ENCODE results near the gene DTD1.

DTD1 gene

GRCh38 chr20:18571009-18571408 is 16.8 kb upstream of the DTD1 start:
- Histone ChIP-seq H2AFZ (ENCODE audit: low read length) (no peak overlapping the region), H3F3A (ENCODE audit: low read depth) (no peaks in the 10 kb centered on the region), H3K9me2 (replicated peaks; ENCODE audit: low read depth, low read length) (no peaks in the 10 kb centered on the region), H3K9me3 (ENCODE audit: insufficient read depth, low read depth, low read length) (no peaks in the 10 kb centered on the region), H3K36me3 (ENCODE audit: insufficient read depth, low read length) (0 out of 2 replicates have a peak, but pooled peaks cover 3% of the 10 kb centered on the region), H3K27me3 (ENCODE audit: insufficient read depth, low read length, poor library complexity, severe bottlenecking) (no peaks in the 10 kb centered on the region), H3K9ac (ENCODE audit: low read depth, low read length, poor library complexity, severe bottlenecking) (no peak overlapping the region), H3K4me1 (ENCODE audit: insufficient read depth, low read length, poor library complexity, severe bottlenecking) (peaks cover 16% of the 10 kb centered on the region), H4K20me1 (ENCODE audit: insufficient read depth, low read length, poor library complexity, severe bottlenecking) (no peaks in the 10 kb centered on the region), H3K4me2 (ENCODE audit: low read depth, low read length, poor library complexity, severe bottlenecking) (no peak overlapping the region), H3K4me3 (ENCODE audit: low read length, poor library complexity, severe bottlenecking) (no peak overlapping the region), H3K79me2 (ENCODE audit: insufficient read depth, low read length) (peaks cover 26% of the 10 kb centered on the region)
- TF ChIP-seq EZH2phosphoT487 (IDR thresholded peaks at IDR 0.05; ENCODE audit: borderline replicate concordance) (no peak), CTCF (conservative IDR thresholded peaks at IDR 0.05; ENCODE audit: low read length) (no peak)

GRCh38 chr20:18571578-18571977 is 16.3 kb upstream of the DTD1 start:
- Histone ChIP-seq H3K79me2 (ENCODE audit: insufficient read depth, low read length) (peaks cover 24% of the 10 kb centered on the region), H3K9ac (ENCODE audit: low read depth, low read length, poor library complexity, severe bottlenecking) (no peak overlapping the region), H3K36me3 (ENCODE audit: insufficient read depth, low read length) (0 out of 2 replicates have a peak, but pooled peaks cover 3% of the 10 kb centered on the region), H4K20me1 (ENCODE audit: insufficient read depth, low read length, poor library complexity, severe bottlenecking) (no peaks in the 10 kb centered on the region), H3K4me1 (ENCODE audit: insufficient read depth, low read length, poor library complexity, severe bottlenecking) (peaks cover 11% of the 10 kb centered on the region), H3K27me3 (ENCODE audit: insufficient read depth, low read length, poor library complexity, severe bottlenecking) (no peaks in the 10 kb centered on the region), H3F3A (ENCODE audit: low read depth) (no peaks in the 10 kb centered on the region), H3K4me2 (ENCODE audit: low read depth, low read length, poor library complexity, severe bottlenecking) (no peak overlapping the region), H3K9me2 (replicated peaks; ENCODE audit: low read depth, low read length) (no peaks in the 10 kb centered on the region), H3K4me3 (ENCODE audit: low read length, poor library complexity, severe bottlenecking) (no peak overlapping the region), H3K9me3 (ENCODE audit: insufficient read depth, low read depth, low read length) (no peaks in the 10 kb centered on the region), H2AFZ (ENCODE audit: low read length) (no peak overlapping the region)
- TF ChIP-seq EZH2phosphoT487 (IDR thresholded peaks at IDR 0.05; ENCODE audit: borderline replicate concordance) (no peak), CTCF (conservative IDR thresholded peaks at IDR 0.05; ENCODE audit: low read length) (no peak)

- no peaks in the 10 kb centered on the region for H3K27me3 ChIP-seq (ENCODE audit: insufficient read depth, low read length, poor library complexity, severe bottlenecking)
- no peaks in the 10 kb centered on the region for H3K9me3 ChIP-seq (ENCODE audit: insufficient read depth, low read depth, low read length)
- TF ChIP-seq CTCF (conservative IDR thresholded peaks at IDR 0.05; ENCODE audit: low read length) (no peak), EZH2phosphoT487 (IDR thresholded peaks at IDR 0.05; ENCODE audit: borderline replicate concordance) (no peak)
- H4K20me1 ChIP-seq (ENCODE audit: insufficient read depth, low read length, poor library complexity, severe bottlenecking), result no peaks in the 10 kb centered on the region
- no peaks in the 10 kb centered on the region for H3F3A ChIP-seq (ENCODE audit: low read depth)
- no peak overlapping the region for H3K4me3 ChIP-seq (ENCODE audit: low read length, poor library complexity, severe bottlenecking)
- no peak overlapping the region for H3K4me2 ChIP-seq (ENCODE audit: low read depth, low read length, poor library complexity, severe bottlenecking)
- no peaks in the 10 kb centered on the region for H3K36me3 ChIP-seq (ENCODE audit: insufficient read depth, low read length)
- no peak overlapping the region for H3K9ac ChIP-seq (ENCODE audit: low read depth, low read length, poor library complexity, severe bottlenecking)
- no peaks in the 10 kb centered on the region for H3K4me1 ChIP-seq (ENCODE audit: insufficient read depth, low read length, poor library complexity, severe bottlenecking)
- no peaks in the 10 kb centered on the region for H3K9me2 ChIP-seq (replicated peaks; ENCODE audit: low read depth, low read length)
- no peaks in the 10 kb centered on the region for H3K79me2 ChIP-seq (ENCODE audit: insufficient read depth, low read length)
- H2AFZ ChIP-seq (ENCODE audit: low read length), result no peak overlapping the region
These were observed 9.9 kb upstream of the DTD1 start for GRCh38 chr20:18577942-18578341.

All from Loucy (cell line).